ENCODE results near the gene SPATA17.

Gene SPATA17

GRCh38 chr1:217703326-217703725 is 72.2 kb downstream of the SPATA17 start:
- TF ChIP-seq CSRNP3 (CRISPR knock-in tag; IDR thresholded peaks at IDR 0.05) (no peak), PATZ1 (CRISPR knock-in tag; IDR thresholded peaks at IDR 0.05; ENCODE audit: borderline replicate concordance) (no peak), POU6F1 (CRISPR knock-in tag; IDR thresholded peaks at IDR 0.05; ENCODE audit: borderline replicate concordance, low read depth) (no peak), SNAI2 (CRISPR knock-in tag; IDR thresholded peaks at IDR 0.05) (no peak), ZNF70 (CRISPR knock-in tag; IDR thresholded peaks at IDR 0.05) (no peak), GLIS3 (CRISPR knock-in tag; IDR thresholded peaks at IDR 0.05) (no peak), CREB5 (CRISPR knock-in tag; IDR thresholded peaks at IDR 0.05; ENCODE audit: low read depth) (no peak), BACH2 (CRISPR knock-in tag; IDR thresholded peaks at IDR 0.05; ENCODE audit: borderline replicate concordance) (no peak), ZNF565 (CRISPR knock-in tag; conservative IDR thresholded peaks at IDR 0.05; ENCODE audit: low read depth) (no peak), ESRRG (CRISPR knock-in tag; IDR thresholded peaks at IDR 0.05) (no peak), TOX (CRISPR knock-in tag; IDR thresholded peaks at IDR 0.05; ENCODE audit: borderline replicate concordance) (no peak), ZFP30 (CRISPR knock-in tag; IDR thresholded peaks at IDR 0.05) (no peak), ZFP3 (CRISPR knock-in tag; IDR thresholded peaks at IDR 0.05) (no peak), ARNTL (CRISPR knock-in tag; IDR thresholded peaks at IDR 0.05; ENCODE audit: borderline replicate concordance, low read depth) (no peak), TCF4 (CRISPR knock-in tag; IDR thresholded peaks at IDR 0.05; ENCODE audit: borderline replicate concordance) (no peak), ZC3H10 (CRISPR knock-in tag; IDR thresholded peaks at IDR 0.05) (no peak), ISL1 (CRISPR knock-in tag; IDR thresholded peaks at IDR 0.05) (no peak), PPARA (CRISPR knock-in tag; IDR thresholded peaks at IDR 0.05; ENCODE audit: borderline replicate concordance) (no peak)
- ATAC-seq = no peak

GRCh38 chr1:217712925-217713597 is 81.9 kb downstream of the SPATA17 start:
- no peak for ATAC-seq
- TF ChIP-seq SNAI2 (CRISPR knock-in tag; IDR thresholded peaks at IDR 0.05) (no peak), ZC3H10 (CRISPR knock-in tag; IDR thresholded peaks at IDR 0.05) (no peak), ZFP3 (CRISPR knock-in tag; IDR thresholded peaks at IDR 0.05) (no peak), ZFP30 (CRISPR knock-in tag; IDR thresholded peaks at IDR 0.05) (no peak), OSR1 (CRISPR knock-in tag; IDR thresholded peaks at IDR 0.05) (no peak), CREB5 (CRISPR knock-in tag; IDR thresholded peaks at IDR 0.05; ENCODE audit: low read depth) (no peak), CSDC2 (CRISPR knock-in tag; IDR thresholded peaks at IDR 0.05) (no peak), TOX (CRISPR knock-in tag; IDR thresholded peaks at IDR 0.05; ENCODE audit: borderline replicate concordance) (no peak), ARNTL (CRISPR knock-in tag; IDR thresholded peaks at IDR 0.05; ENCODE audit: borderline replicate concordance, low read depth) (no peak), ZNF8 (CRISPR knock-in tag; IDR thresholded peaks at IDR 0.05) (no peak), PPARA (CRISPR knock-in tag; IDR thresholded peaks at IDR 0.05; ENCODE audit: borderline replicate concordance) (no peak), ISL1 (CRISPR knock-in tag; IDR thresholded peaks at IDR 0.05) (no peak), CSRNP3 (CRISPR knock-in tag; IDR thresholded peaks at IDR 0.05) (no peak), GLIS3 (CRISPR knock-in tag; IDR thresholded peaks at IDR 0.05) (no peak), ZNF565 (CRISPR knock-in tag; conservative IDR thresholded peaks at IDR 0.05; ENCODE audit: low read depth) (no peak), ESRRG (CRISPR knock-in tag; IDR thresholded peaks at IDR 0.05) (no peak), RARB (CRISPR knock-in tag; IDR thresholded peaks at IDR 0.05) (no peak), TCF4 (CRISPR knock-in tag; IDR thresholded peaks at IDR 0.05; ENCODE audit: borderline replicate concordance) (no peak)

All from SK-N-SH treated with all-trans-retinoic acid at 6 μM for 48 hours (cell line).